NCI-H2196 (cell line): ENCODE measurements around the gene RPS6KL1.

Source experiments
- DNase-seq: peaks from one replicate; lab custom pipeline; 2025; ENCODE audit not compliant: unreplicated experiment; lab: John Stamatoyannopoulos, UW

Gene RPS6KL1

DNA sequence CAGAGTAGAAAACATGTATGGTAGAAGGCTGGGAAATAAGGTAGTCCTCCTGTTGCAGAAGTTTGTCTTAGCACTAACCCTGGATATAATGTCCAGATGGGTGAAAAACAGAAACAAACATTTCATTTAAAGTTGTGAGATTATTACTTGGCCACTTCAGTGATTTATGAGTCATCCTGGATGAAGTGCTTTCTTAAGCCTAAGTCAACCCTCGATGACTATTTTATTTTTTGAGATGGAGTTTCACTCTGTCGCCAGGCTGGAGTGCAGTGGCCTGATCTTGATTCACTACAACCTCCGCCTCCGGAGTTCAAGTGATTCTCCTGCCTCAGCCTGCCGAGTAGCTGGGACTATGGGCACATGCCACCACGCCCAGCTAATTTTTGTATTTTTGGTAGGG lies 31.2 kb downstream of the RPS6KL1 start:
- DNase-seq: no peak

DNA sequence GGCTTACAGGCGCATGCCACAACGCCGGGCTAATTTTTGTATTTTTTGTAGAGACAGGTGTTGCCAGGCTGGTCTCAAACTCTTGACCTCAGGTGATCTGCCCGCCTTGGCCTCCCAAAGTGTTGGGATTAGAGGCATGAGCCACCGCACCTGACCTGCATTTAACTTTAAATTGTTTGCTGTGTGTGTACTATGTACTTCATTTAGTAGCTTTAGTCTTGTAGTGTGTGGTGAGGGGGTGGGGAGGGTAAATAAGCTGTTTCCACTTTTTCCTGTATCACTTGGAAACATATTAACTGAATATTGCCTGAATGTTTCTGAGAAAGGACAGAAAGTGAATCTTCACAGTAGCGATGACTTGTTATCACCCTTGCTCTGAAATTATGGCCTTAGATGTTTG lies 32.8 kb downstream of the RPS6KL1 start:
- DNase-seq: no peak

DNA sequence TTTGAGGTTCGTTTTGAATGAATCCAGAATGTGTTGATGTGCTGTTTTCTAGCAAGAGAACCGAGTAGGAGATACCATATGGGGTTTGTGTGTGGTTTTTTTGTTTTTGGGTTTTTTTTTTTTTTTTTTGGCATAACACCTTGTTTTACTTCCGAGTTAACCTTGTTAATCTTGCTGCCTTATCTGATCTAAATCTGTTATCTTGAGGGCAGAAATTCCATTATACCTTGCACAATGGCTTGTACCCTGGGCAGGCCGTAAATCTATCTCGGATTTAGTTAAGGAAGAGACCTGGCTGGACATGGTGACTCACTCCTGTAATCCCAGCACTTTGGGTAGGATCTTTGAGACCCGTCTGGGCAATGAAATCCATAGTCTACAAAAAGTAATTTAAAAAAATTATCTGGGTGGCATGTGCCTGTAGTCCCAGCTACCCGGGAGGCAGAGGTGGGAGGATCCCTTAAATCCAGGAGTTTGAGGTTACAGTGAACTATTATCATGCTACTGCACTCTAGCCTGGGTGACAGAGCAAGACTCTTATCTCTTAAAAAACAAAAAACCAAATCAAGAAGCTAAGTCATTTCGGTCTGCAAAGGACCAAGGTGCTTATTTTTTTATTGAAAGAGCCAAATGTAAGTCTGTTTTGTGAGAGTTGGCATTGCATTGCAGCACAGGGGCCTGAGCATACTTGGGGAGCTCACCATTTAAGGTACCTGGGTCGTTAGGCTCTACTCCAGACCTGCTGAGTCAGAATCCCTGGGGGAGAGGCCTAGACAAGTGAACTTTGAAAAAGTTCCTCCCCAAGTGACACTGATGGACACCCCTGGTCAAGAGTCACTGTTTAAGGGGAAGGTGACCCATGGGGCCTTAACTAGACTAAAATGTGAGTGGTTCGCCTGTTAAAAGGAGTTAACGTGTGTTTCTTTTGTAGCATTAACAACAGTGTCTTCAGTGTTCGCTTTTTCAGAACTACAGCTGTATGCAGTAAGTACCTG lies 34.6 kb downstream of the RPS6KL1 start:
- DNase-seq: no peak

DNA sequence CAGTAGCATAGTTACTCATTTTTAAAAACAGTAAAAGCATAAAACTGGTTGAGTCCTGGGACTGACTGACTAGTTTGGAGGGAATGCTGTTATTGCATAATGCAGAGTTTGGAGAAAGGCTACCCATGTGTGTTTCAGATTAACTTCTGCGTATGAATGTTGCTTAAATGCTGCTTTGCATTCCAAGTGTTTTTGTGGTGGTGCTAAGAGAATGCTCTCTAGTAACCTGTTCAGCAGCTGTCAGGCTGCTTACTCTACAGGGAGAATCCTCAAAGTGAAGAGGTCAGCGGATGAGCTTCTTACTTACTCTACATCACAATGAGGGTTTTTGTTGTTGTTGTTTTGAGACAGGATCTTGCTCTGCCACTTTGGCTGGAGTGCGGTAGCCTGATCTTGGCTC lies 37.1 kb downstream of the RPS6KL1 start:
- DNase-seq: no peak

DNA sequence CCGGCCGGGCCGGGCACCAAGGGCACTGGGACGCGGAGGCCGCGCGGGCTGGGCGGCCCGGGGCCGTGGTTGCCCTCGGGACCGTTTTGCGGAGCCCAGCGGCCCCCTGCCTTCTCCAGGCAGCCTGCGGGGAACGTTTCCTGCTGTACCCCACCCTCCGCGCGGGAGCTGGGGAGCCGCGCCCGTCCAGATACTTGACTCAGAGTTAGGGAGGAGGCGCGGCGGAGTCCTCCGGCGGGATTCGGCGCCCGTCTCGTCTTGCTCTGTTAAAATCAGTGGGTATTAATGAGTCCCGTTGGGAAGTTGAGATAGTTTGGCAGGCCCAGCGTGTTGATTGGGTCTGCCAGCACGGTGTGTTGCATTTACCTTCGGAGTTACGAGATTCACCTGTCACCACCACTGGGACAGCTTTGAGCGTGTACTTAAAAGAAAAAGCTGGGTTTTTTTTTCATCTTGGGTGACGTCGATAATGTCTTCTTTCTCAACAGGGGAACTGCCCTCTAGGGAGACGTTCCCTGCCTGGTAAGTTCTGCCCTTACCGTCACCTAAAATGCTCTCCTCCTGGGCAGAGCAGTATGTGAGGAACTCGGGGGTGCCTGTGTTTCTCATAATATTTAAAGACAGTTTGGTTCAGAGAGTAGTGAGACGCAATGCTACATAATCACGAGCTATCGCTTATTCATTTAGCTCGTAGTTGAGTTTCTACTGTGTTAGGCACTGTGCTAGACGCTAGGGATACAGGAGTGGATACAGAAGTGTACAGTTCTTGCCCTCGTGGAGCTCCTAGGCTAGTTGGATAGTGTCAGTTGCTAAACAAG lies 40.7 kb downstream of the RPS6KL1 start:
- DNase-seq: no peak

DNA sequence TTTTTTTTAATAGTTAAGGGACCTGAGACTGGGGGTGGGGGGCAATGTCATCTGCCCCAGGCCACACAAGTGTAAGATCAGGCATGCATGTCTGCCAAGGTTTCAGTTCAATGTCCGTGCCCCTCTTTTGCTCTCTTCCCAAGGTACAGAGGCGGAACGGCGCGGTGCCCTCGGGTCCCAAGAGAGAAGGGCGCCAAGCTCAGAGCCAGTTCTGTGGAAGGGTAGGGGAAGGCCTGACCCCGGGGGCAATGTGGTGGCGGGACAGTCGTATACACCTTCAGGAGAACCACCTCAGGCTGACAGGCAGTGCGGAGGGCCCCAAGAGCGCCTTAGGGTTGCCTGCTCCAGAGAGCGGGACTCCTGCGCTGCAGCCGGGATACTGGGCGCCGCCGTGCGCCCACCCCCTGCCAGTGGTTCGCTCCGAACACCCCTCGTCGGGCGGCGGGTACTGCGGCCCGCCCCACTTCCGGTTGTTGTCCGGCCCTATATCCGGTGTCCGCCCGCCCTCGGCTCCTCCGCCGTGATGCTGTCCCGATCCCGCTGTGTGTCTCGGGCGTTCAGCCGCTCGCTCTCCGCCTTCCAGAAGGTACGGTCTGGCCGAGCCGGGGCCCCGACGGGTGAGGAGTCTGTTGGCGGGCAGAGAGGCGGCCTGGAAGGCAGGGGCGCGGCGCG lies 41.5 kb downstream of the RPS6KL1 start, which contains the start of gene DLST:
DLST (plus strand) TSS at position 486 of the 672 bp plus-strand sequence; CDS start at position 524, 38 bp downstream.
- peak; percentile 85 for DNase-seq

DNA sequence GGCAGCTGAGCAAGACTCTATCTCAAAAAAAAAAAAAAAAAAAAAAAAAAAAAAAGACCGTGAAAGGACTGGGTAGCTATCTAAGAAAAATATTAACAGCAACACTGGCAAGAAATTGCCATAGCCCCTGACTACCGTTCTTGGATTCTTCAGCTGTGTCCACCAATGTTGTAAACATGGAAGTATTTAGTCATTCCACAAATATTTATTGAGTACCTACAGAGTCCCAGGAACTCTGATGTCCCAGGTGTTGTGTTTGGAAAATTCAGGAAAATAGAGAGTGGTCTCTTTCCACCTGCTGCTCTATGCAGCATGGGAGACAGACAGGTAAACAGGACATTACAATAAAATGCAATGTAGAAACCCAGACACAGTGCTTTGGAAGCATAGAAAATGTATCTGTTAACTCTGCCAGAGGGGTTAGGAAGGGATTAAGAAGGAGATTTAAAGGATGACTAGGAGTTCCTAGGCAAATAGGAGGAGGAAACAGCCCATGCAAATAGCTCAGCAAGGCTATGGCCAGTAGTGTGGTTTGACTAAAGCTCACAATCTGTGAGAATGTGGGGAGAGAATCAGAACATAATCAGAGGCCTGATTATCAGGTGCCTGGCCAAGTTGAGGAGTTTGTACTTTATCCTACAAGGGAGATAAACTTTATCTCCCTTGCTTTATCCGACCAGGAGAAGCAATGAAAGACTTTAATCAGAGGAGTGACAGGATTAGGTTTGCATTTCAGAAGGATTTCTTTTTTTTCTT lies 43.5 kb downstream of the RPS6KL1 start:
- DNase-seq: no peak

DNA sequence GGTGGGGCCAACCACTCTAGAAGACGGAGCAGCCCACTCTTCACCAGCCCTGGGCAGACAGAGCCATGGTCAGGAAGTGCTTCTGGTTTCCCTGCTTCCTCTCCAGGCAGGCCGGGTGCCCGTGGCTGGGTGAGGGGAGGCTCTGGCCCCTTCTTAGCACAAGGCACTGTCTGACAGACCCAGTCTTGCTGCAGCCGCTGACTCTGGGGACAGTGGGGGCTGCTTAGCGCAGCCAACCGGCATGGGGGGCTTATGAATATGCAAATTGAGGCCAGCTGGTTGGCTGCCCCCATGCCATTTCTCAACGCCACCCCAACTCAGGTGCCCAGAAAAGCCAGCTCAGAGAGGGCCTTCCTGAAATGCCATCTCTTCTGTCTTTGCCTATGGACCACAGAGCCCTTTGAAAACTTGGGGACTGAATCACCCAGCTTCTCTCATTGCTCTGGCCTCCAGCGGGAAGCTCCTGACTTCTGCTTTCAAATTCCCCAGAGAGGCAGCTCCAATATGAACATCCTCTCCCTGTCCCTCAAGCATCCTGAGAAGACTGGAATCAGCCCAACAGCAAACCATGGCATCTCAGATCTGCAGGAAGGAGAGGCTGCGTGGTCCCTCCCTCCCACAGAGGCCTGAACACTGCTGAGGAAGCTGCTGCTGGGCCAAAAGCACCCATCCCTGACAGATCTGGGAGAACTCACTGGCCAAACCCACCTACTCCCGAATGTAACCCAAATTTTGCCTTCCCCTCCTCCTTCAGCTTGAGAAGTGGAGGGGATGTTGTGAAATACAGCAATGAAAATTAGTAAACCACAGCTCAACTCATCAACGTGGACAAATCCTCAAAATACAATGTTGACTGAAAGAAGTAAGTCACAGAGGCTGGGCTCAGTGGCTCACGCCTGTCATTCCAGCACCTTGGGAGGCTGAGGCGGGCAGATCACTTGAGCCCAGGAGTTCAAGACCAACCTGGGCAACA lies 46.8 kb downstream of the RPS6KL1 start, which contains the start of gene PROX2:
PROX2 (minus strand) TSS at position 205 of the 973 bp plus-strand sequence. CDS start 12,311 bp downstream, outside the sequence.
- DNase-seq: no peak

DNA sequence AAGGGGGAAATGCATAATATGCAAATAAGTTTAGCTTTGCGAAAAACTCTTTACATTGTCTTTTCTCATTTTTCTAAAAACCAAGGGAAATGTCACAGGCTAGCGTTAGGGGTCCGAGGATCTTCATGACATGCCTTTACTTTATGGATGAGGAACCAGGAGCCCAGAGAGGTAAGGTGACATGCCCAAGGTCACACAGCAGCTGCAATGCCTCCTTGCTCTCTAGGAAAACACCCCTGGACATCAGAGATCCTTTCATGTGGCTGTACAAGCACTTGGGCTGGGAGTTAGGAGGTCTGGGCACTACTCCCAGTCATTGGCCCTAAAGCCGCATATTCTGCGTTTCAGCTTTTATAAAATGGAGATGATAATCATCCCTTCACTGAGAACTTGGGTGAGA lies 47.9 kb downstream of the RPS6KL1 start:
- no peak for DNase-seq

DNA sequence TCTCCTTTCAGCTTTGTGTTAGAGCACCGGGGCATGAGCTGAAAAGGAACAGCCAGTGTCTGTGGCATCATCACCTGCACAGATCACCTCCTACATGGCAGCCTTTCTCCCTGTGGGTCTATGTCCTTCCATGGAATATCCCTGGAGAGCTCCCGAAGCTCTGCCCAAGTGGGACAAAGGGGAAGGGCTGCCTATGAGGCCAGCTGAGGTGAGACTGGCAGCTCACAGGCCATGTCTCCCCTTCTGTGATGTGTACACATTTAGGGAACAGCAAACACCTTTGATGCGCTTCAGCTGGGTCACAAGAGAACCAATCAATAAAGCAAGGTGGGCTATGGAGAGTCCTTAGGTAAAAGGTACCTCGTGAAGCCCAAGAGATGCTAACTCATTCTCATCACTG lies 51.2 kb downstream of the RPS6KL1 start:
- no peak for DNase-seq

DNA sequence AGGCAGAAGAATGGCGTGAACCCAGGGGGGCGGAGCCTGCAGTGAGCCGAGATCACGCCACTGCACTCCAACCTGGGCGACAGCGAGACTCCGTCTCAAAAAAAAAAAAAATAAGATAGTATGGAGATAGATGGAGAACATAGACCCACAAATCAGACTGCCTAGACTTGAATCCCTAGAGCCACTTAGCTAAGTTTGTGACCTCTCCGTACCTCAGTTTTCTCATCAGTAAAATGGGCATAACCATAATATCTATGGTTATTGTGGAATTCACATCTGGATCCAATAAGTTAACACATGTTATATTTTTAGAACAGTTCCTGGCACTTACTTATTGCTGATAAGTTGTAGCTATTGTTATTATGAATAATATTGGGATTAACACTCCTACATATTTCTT lies 54.3 kb downstream of the RPS6KL1 start:
- no peak for DNase-seq

DNA sequence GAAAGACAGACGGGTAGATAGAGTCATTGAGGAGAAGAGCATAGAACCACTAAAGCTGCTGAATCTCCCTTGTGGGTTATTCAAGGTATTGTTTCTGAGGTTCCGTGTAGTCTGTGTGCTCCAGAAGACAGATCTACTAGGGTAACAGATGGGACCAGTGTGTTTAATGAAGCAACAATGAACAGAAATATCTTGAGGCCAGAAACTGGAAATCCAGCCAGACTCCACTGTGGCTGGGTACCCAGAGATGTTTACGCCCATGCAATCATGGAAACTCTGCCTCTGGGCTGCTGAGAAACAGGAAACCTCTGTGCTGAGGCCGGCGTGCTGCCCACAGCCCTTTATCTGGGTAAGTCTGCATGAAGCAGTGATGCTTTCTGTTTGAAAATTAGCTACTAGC lies 55.4 kb downstream of the RPS6KL1 start:
- DNase-seq: no peak

DNA sequence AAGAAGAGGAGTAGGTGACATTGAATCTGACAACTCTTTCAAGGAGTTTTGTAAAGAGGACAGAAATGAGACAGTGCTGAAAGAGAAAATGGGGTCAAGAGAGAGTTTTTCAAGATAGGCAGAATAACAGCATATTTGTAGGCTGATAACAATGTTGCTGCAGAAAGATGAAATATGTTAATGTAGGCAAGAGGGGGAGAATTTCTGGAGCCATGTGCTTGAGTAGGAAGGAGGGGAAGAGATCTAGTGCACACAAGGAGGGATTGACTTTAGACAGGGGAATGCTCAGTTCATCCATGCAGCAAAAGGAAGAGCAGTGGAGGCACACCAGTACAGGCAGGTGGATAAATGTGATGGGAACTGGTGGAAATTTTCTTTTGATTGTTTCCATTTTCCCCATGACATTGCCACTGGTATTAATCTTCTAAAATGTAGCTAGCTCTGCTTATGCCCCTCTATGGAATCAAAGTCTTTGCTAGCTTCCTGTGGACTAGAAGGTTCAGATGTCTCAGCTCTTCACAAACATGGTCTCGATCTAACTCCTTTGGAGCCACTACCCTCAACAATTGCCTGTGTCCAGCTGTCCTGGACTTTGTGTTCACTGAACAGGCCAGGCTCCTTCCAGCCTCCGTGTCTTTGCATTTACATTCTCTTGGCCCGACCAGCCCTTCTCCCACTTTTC lies 56.2 kb downstream of the RPS6KL1 start:
- DNase-seq: no peak

DNA sequence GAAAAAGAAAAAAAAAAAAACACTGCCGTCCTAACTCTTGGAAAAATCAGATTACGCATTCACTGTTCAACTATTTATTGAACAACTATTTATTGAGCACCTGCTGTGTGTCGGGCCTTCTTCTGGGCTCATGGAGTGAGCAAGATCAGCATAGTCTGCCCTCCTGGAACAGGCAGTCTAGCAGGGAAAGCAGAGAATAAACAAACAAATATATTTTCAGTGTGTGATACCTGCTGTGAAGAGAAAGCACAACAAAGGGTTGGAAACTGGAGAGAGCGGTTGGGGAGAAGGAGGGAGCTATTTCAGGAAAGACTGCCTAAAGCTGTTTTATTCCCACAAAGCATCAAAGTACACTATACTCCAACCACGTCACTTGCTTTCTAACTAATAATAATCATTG lies 57.9 kb downstream of the RPS6KL1 start:
- DNase-seq: no peak

DNA sequence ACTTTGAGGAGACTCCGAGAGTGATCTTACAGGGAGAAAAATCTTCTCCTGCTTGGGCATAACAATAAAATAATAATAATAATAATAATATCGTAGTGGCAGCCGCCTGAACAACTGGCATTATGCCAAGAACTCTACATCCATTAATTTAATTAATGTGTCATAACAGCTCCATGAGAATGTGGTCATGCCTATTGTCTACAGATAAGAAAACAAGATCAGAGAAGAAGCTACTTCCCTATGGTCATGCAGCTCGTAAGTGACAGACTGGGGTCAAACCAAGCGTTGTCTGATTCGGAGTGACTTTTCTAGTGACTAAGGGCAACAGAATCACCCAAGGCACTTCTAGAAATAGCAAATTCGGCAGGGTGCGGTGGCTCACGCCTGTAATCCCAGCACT lies 58.9 kb downstream of the RPS6KL1 start:
- DNase-seq: no peak

DNA sequence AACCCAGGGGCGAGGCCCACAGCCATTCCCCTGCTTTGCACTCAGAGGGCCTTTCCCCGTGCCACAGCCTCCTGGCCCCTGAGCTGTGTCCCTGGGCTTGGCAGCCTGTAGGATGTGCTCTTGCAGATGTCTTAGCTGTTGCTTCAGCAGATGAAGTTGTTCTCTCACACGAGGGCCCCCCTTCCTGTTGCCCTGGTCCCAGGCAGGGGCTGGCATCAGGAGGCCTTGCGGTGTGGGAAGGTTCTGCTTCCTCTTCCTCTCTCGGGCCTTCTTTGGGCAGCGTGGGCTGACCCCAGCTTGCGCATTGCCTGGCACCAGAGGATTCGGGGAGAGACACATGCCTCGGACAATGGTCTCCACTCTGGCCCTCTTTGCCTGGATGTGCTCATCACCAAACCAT lies 59.8 kb downstream of the RPS6KL1 start:
- DNase-seq: no peak

DNA sequence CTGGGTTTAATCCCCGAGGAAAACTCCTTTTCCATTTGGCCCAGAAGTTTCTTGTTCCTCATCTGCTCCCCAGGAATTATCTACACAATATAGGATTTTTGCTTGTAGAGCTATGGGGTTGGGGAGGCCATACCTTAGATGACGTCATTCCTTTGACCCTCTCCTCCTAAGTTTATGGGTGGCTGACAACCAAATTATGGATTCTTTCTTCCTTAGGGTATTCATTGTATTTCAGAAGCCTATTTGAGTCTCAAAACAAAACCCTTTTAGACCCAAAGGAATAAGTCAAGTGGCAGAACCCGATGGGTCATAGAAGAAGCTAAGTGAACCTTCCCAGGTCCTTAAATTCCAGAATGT lies 61.3 kb downstream of the RPS6KL1 start:
- no peak for DNase-seq

DNA sequence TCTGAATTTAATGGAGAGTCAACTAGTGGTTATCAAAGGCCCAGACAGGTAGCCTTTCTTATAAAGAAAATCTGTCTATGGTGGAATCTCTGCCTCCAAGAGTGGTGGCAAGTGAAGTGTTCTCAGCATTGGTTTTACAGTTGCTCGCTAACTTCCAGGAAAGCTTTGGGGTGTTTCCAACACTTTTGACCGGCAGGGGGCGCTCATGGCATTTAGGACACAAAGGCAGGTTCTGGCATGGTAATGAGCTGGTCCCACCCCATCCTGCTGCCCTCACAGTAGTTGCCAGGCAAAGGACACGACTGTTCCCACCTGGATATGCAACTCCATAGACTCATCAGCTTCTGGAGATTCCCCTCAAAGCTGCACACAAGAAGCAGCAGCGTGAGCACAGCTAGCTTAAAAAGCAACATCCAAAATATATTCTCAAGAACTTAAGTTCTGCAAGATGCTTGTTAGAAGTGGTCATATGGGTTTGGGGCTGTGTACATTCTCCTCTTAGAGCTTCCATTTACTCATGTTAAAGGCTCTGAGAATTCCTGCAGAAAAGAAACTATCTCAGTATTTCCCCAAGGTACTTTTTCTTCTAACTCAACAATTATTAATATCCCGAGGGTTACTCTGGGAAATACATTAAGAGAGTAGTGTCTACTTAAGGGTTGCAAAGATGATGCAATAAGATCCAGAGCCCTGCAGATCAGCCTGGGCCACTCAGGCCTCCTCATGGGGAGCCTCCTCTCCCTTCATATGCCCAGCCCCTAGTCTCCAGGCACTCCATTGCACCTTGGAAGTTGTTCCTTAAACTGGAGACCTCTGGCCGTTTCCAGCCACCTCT lies 61.9 kb downstream of the RPS6KL1 start:
- peak; percentile 87 for DNase-seq
